Measurements from ENCODE around the gene SDF2L1. TPM values are rescaled to one million over a fixed set of nuclear protein-coding genes. Genes with fewer than 3 reads are reported as not detected.

SDF2L1 gene
- total RNA-seq, 2 experiments from 2014 or later = 60.5 to 66.8 TPM

DNA sequence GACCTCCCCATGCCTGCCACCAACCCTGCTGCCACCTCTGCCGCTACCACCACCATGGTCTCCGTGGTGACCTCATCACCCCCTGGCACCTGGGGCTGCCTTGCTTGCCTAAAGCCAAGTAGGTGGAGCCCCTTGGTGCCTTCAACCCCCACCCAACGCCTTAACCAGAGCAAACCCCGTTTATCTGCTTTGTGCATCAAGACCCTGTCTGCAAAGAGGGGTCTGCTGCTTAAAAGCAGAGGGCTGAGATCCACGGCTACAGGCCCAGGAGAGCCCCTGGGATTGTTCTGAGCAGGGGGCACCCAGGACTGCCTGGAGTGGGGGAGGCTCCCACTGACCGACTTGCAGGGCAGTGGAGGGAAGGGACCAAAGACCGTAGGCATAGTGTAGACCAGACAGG is 18.8 kb downstream of the SDF2L1 start:
- Histone ChIP-seq H3K27ac (ENCODE audit: low read depth, low read length, poor library complexity, severe bottlenecking) (no peak overlapping the region), H3K4me2 (ENCODE audit: low read length) (no peak overlapping the region), H3K9me2 (ENCODE audit: insufficient read depth, low read length) (no peaks in the 10 kb centered on the region), H2AFZ (ENCODE audit: low read length) (no peak overlapping the region), H3K4me3 (ENCODE audit: low read depth, low read length, poor library complexity, severe bottlenecking) (no peak overlapping the region), H3K9me3 (ENCODE audit: low read length) (no peaks in the 10 kb centered on the region), H3K4me1 (ENCODE audit: insufficient read depth, low read length, poor library complexity, severe bottlenecking) (peaks cover 31% of the 10 kb centered on the region), H4K20me1 (ENCODE audit: insufficient read depth, low read length) (no peaks in the 10 kb centered on the region), H3K36me3 (ENCODE audit: insufficient read depth, low read length) (no peaks in the 10 kb centered on the region), H3K79me2 (ENCODE audit: insufficient read depth, low read depth, low read length) (no peaks in the 10 kb centered on the region)
- ChIA-PET POLR2A (no interaction called here), CTCF (ENCODE audit: unreplicated experiment) (no interaction called here)
- no TSS peak for BruUV-seq (replicated peaks)
- intact Hi-C loops (cut with micrococcal nuclease; ENCODE audit: unreplicated experiment) = no loop called here
- no peak for DNase-seq (ENCODE audit: low spot score)
- TF ChIP-seq, protein P1, sequence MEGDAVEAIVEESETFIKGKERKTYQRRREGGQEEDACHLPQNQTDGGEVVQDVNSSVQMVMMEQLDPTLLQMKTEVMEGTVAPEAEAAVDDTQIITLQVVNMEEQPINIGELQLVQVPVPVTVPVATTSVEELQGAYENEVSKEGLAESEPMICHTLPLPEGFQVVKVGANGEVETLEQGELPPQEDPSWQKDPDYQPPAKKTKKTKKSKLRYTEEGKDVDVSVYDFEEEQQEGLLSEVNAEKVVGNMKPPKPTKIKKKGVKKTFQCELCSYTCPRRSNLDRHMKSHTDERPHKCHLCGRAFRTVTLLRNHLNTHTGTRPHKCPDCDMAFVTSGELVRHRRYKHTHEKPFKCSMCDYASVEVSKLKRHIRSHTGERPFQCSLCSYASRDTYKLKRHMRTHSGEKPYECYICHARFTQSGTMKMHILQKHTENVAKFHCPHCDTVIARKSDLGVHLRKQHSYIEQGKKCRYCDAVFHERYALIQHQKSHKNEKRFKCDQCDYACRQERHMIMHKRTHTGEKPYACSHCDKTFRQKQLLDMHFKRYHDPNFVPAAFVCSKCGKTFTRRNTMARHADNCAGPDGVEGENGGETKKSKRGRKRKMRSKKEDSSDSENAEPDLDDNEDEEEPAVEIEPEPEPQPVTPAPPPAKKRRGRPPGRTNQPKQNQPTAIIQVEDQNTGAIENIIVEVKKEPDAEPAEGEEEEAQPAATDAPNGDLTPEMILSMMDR (conservative IDR thresholded peaks at IDR 0.05; ENCODE audit: low read length) = no peak
- TF ChIP-seq EZH2phosphoT487 (IDR thresholded peaks at IDR 0.05; ENCODE audit: borderline replicate concordance, low read depth, low read length) = no peak

DNA sequence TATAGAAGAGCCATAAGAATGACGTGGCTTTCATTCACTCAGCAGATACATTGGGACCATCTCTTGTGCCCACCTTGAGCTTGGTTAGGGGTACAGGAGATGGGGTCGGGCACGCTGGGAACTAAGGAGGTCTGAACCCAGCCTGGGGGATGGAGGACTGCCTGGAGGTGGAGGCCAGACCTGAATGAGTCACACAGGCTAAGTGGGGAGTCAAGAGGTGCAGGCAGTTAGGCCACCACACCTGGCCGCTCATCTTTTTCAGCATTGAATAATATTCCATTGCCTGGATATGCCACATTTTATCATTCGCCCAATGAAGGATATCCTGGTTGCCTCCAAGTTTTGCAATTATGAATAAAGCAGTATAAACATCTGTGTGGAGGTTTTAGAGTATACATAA is 19.9 kb downstream of the SDF2L1 start:
- no TSS peak for BruUV-seq (replicated peaks)
- H3K79me2 ChIP-seq (ENCODE audit: insufficient read depth, low read depth, low read length) = peaks cover 9% of the 10 kb centered on the region
- intact Hi-C loops (cut with micrococcal nuclease; ENCODE audit: unreplicated experiment) = no loop called here
- no peak overlapping the region for H3K4me3 ChIP-seq (ENCODE audit: low read depth, low read length, poor library complexity, severe bottlenecking)
- no peak overlapping the region for H3K4me2 ChIP-seq (ENCODE audit: low read length)
- no peak overlapping the region for H2AFZ ChIP-seq (ENCODE audit: low read length)
- CTCF ChIA-PET (ENCODE audit: unreplicated experiment) = no interaction called here
- H3K9me2 ChIP-seq (ENCODE audit: insufficient read depth, low read length) = no peaks in the 10 kb centered on the region
- H3K36me3 ChIP-seq (ENCODE audit: insufficient read depth, low read length) = no peaks in the 10 kb centered on the region
- H3K9me3 ChIP-seq (ENCODE audit: low read length) = no peaks in the 10 kb centered on the region
- DNase-seq (ENCODE audit: low spot score) = no peak
- POLR2A ChIA-PET = interaction anchor here (0.7 kb wide), 1 partner anchor 128 kb away, joined by 3 read pairs; no protein-coding TSS in a partner anchor
- H3K4me1 ChIP-seq (ENCODE audit: insufficient read depth, low read length, poor library complexity, severe bottlenecking) = peaks cover 29% of the 10 kb centered on the region
- H4K20me1 ChIP-seq (ENCODE audit: insufficient read depth, low read length) = no peaks in the 10 kb centered on the region
- no peak for TF ChIP-seq EZH2phosphoT487 (IDR thresholded peaks at IDR 0.05; ENCODE audit: borderline replicate concordance, low read depth, low read length)
- TF ChIP-seq, protein P1 (conservative IDR thresholded peaks at IDR 0.05; ENCODE audit: low read length) = no peak
- H3K27ac ChIP-seq (ENCODE audit: low read depth, low read length, poor library complexity, severe bottlenecking) = no peak overlapping the region

DNA sequence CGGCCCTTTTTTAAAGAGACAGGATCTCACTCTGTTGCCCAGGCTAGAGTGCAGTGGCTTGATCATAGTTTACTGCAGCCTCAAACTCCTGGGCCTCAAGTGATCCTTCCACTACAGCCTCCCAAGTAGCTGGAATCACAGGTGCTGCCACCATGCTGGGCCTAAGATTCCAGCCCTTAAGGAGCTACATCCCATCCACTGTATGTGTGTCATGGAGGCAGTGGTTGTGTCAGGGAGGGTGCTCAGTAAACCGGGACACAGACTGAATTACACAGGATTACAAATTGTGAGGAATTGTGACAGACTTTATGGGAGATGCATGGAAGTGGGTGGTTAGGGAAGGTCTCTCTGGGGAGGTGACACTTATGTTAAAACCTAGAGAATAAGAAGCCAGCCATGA is 21.6 kb downstream of the SDF2L1 start:
- Histone ChIP-seq H3K4me1 (ENCODE audit: insufficient read depth, low read length, poor library complexity, severe bottlenecking) (peaks cover 29% of the 10 kb centered on the region), H2AFZ (ENCODE audit: low read length) (no peak overlapping the region), H3K27ac (ENCODE audit: low read depth, low read length, poor library complexity, severe bottlenecking) (no peak overlapping the region), H3K9me2 (ENCODE audit: insufficient read depth, low read length) (no peaks in the 10 kb centered on the region), H3K4me3 (ENCODE audit: low read depth, low read length, poor library complexity, severe bottlenecking) (no peak overlapping the region), H3K79me2 (ENCODE audit: insufficient read depth, low read depth, low read length) (peaks cover 24% of the 10 kb centered on the region), H3K4me2 (ENCODE audit: low read length) (no peak overlapping the region), H3K9me3 (ENCODE audit: low read length) (no peaks in the 10 kb centered on the region), H3K36me3 (ENCODE audit: insufficient read depth, low read length) (peaks cover 6% of the 10 kb centered on the region; the same call in 1 of the 2 replicates), H4K20me1 (ENCODE audit: insufficient read depth, low read length) (no peaks in the 10 kb centered on the region)
- ChIA-PET POLR2A (no interaction called here), CTCF (ENCODE audit: unreplicated experiment) (no interaction called here)
- intact Hi-C loops (cut with micrococcal nuclease; ENCODE audit: unreplicated experiment) = no loop called here
- no TSS peak for BruUV-seq (replicated peaks)
- TF ChIP-seq, protein P1 (conservative IDR thresholded peaks at IDR 0.05; ENCODE audit: low read length) = no peak
- TF ChIP-seq EZH2phosphoT487 (IDR thresholded peaks at IDR 0.05; ENCODE audit: borderline replicate concordance, low read depth, low read length) = no peak
- DNase-seq (ENCODE audit: low spot score) = no peak
